Neuronal stem cell (in vitro differentiated cells): ENCODE results near the gene NCF4.

ENCODE experiments used
- DNase-seq: peaks from one replicate; pipeline ENCODE4 v3.0.0-alpha.2; 2013; ENCODE audit warnings: low spot score
- H2AFZ ChIP-seq: one replicate; pipeline ENCODE4 v1.6.1; 2013; ENCODE audit warnings: mild to moderate bottlenecking, low read length, inconsistent platforms
- H2AK5ac ChIP-seq: 2 replicates; pipeline ENCODE4 v1.6.1; 2013; ENCODE audit warnings: low read depth, mild to moderate bottlenecking, inconsistent platforms, low read length, moderate library complexity, mixed read lengths
- H2BK120ac ChIP-seq: 2 replicates; pipeline ENCODE4 v1.6.1; 2013; ENCODE audit warnings: low read depth, mild to moderate bottlenecking, inconsistent platforms, low read length, moderate library complexity, mixed read lengths
- H2BK12ac ChIP-seq: one replicate; pipeline ENCODE4 v1.6.1; 2013; ENCODE audit warnings: low read length, inconsistent platforms
- H2BK15ac ChIP-seq: 2 replicates; pipeline ENCODE4 v1.6.1; 2013; ENCODE audit warnings: mild to moderate bottlenecking, low read length, inconsistent platforms, mixed read lengths
- H2BK5ac ChIP-seq: one replicate; pipeline ENCODE4 v1.6.1; 2013; ENCODE audit warnings: inconsistent platforms, mild to moderate bottlenecking, low read length, moderate library complexity
- H3K14ac ChIP-seq: one replicate; pipeline ENCODE4 v1.6.1; 2013; ENCODE audit warnings: low read length, inconsistent platforms
- H3K18ac ChIP-seq: 2 replicates; pipeline ENCODE4 v1.6.1; 2013; ENCODE audit warnings: low read length, inconsistent platforms
- H3K23ac ChIP-seq: 2 replicates; pipeline ENCODE4 v1.6.1; 2013; ENCODE audit warnings: low read depth, mild to moderate bottlenecking, mixed read lengths, low read length, inconsistent platforms; ENCODE audit not compliant: poor library complexity
- H3K27ac ChIP-seq: replicated peaks from 3 replicates; pipeline ENCODE4 v1.5.1; 2013; ENCODE audit warnings: low read length, inconsistent platforms
- H3K27me3 ChIP-seq, 3 experiments: 2 replicates each; pipeline ENCODE4 v1.6.1; 2013; ENCODE audit warnings: low read length in 3 of 3, mild to moderate bottlenecking in 2 of 3, inconsistent platforms in 1 of 3, low read depth in 1 of 3, mixed read lengths in 1 of 3, moderate library complexity in 1 of 3; ENCODE audit not compliant: control insufficient read depth in 3 of 3, insufficient read depth in 3 of 3
- H3K36me3 ChIP-seq, 2 donors: replicated peaks in 1 of 2; 2 replicates each; pipeline ENCODE4 v1.6.1; 2013; ENCODE audit warnings: low read length in 2 of 2; ENCODE audit not compliant: control insufficient read depth in 2 of 2, insufficient read depth in 2 of 2
- H3K4ac ChIP-seq: 2 replicates; pipeline ENCODE4 v1.6.1; 2013; ENCODE audit warnings: inconsistent platforms, mild to moderate bottlenecking, low read length, moderate library complexity
- H3K4me1 ChIP-seq, 2 donors: 1 replicate in 1 of 2; 2 replicates in 1 of 2; pipeline ENCODE4 v1.6.1; 2013; ENCODE audit warnings: low read length in 2 of 2, low read depth in 1 of 2; ENCODE audit not compliant: control insufficient read depth in 2 of 2, insufficient read depth in 1 of 2
- H3K4me2 ChIP-seq: one replicate; pipeline ENCODE4 v1.6.1; 2013; ENCODE audit warnings: mild to moderate bottlenecking, low read length, inconsistent platforms; ENCODE audit not compliant: insufficient read depth, poor library complexity, severe bottlenecking
- H3K4me3 ChIP-seq, 2 donors: 2 replicates each; pipeline ENCODE4 v1.5.1; 2013; ENCODE audit warnings: low read length in 2 of 2, mild to moderate bottlenecking in 2 of 2, inconsistent platforms in 1 of 2, moderate library complexity in 1 of 2
- H3K79me1 ChIP-seq: one replicate; pipeline ENCODE4 v1.6.1; 2013; ENCODE audit warnings: low read depth, mild to moderate bottlenecking, inconsistent platforms, low read length, moderate library complexity
- H3K9ac ChIP-seq: one replicate; pipeline ENCODE4 v1.6.1; 2013; ENCODE audit warnings: mild to moderate bottlenecking, low read depth, low read length, inconsistent platforms; ENCODE audit not compliant: poor library complexity
- H3K9me3 ChIP-seq, 2 donors: replicated peaks in 1 of 2; 2 replicates each; pipeline versions ENCODE3 to v1.6.1; 2013; ENCODE audit warnings: low read length in 2 of 2, mild to moderate bottlenecking in 2 of 2, inconsistent platforms in 1 of 2, low read depth in 1 of 2, mixed read lengths in 1 of 2, moderate library complexity in 1 of 2; ENCODE audit not compliant: control insufficient read depth in 2 of 2, insufficient read depth in 1 of 2
- H4K8ac ChIP-seq: one replicate; pipeline ENCODE4 v1.6.1; 2013; ENCODE audit warnings: low read depth, mild to moderate bottlenecking, inconsistent platforms, low read length, moderate library complexity
- H4K91ac ChIP-seq: one replicate; pipeline ENCODE4 v1.6.1; 2013; ENCODE audit warnings: low read length, low read depth, mild to moderate bottlenecking, inconsistent platforms; ENCODE audit not compliant: poor library complexity
- WGBS, 2 donors: extraction: QIAGEN DNeasy Blood & Tissue Kit; methylation state at CpG; one replicate each; pipeline ENCODE4 v1.1.7; 2013; ENCODE audit warnings: missing lambda C conversion rate in 2 of 2, mixed read lengths in 1 of 2; ENCODE audit not compliant: insufficient read length in 2 of 2, insufficient replicate concordance in 1 of 2; ENCODE audit errors: extremely low coverage in 2 of 2; 5-methylcytosine and 5-hydroxymethylcytosine counted together

Gene NCF4

GRCh38 chr22:36856121-36856791 is 4.5 kb upstream of the NCF4 start:
- no peak overlapping the region for H2AK5ac ChIP-seq
- no peak overlapping the region for H3K23ac ChIP-seq
- H3K18ac ChIP-seq: no peak overlapping the region
- no peaks in the 10 kb centered on the region for H3K36me3 ChIP-seq
- peak; percentile 89 for DNase-seq
- H3K4me2 ChIP-seq: no peak overlapping the region
- peaks cover 2 to 6% of the 10 kb centered on the region in 2 donors for H3K9me3 ChIP-seq
- H3K27me3 ChIP-seq: peaks cover 0 to 42% (median 25%) of the 10 kb centered on the region in 3 experiments
- H3K27ac ChIP-seq: no peak overlapping the region
- no peak overlapping the region for H3K9ac ChIP-seq
- H2BK12ac ChIP-seq: no peak overlapping the region
- no peak overlapping the region for H2BK15ac ChIP-seq
- peak overlapping the region; percentile 79 for H2AFZ ChIP-seq
- H3K4me1 ChIP-seq: peaks cover 0 to 8% of the 10 kb centered on the region in 2 donors
- no peak overlapping the region for H3K4me3 ChIP-seq
- no peaks in the 10 kb centered on the region for H3K79me1 ChIP-seq
- no peak overlapping the region for H4K91ac ChIP-seq
- no CpG with 5 or more reads among the region's 30 CpGs for WGBS, 2 donors
- H2BK120ac ChIP-seq: no peak overlapping the region
- no peak overlapping the region for H3K4ac ChIP-seq
- H4K8ac ChIP-seq: no peak overlapping the region
- no peak overlapping the region for H2BK5ac ChIP-seq
- H3K14ac ChIP-seq: no peak overlapping the region

GRCh38 chr22:36856792-36857135 is 4.0 kb upstream of the NCF4 start:
- H3K4me3 ChIP-seq: no peak overlapping the region
- peaks cover 2 to 6% of the 10 kb centered on the region in 2 donors for H3K9me3 ChIP-seq
- no peak overlapping the region for H3K27ac ChIP-seq
- peaks cover 0 to 42% (median 25%) of the 10 kb centered on the region in 3 experiments for H3K27me3 ChIP-seq
- H3K9ac ChIP-seq: no peak overlapping the region
- DNase-seq: no peak
- no peak overlapping the region for H3K18ac ChIP-seq
- no peak overlapping the region for H2BK15ac ChIP-seq
- H3K23ac ChIP-seq: no peak overlapping the region
- no peak overlapping the region for H2AK5ac ChIP-seq
- H4K8ac ChIP-seq: no peak overlapping the region
- H2BK12ac ChIP-seq: no peak overlapping the region
- no CpG with 5 or more reads among the region's 8 CpGs for WGBS, 2 donors
- H3K14ac ChIP-seq: no peak overlapping the region
- H2AFZ ChIP-seq: peak overlapping the region; percentile 25
- H4K91ac ChIP-seq: no peak overlapping the region
- no peak overlapping the region for H3K4ac ChIP-seq
- H2BK120ac ChIP-seq: no peak overlapping the region
- peaks cover 0 to 3% of the 10 kb centered on the region in 2 donors for H3K4me1 ChIP-seq
- H2BK5ac ChIP-seq: no peak overlapping the region
- H3K4me2 ChIP-seq: no peak overlapping the region
- H3K36me3 ChIP-seq: no peaks in the 10 kb centered on the region
- H3K79me1 ChIP-seq: no peaks in the 10 kb centered on the region

- no peak overlapping the region for H2BK15ac ChIP-seq
- no peaks in the 10 kb centered on the region for H3K36me3 ChIP-seq
- H3K9ac ChIP-seq: no peak overlapping the region
- no peak overlapping the region for H2BK12ac ChIP-seq
- H2BK120ac ChIP-seq: no peak overlapping the region
- no peak overlapping the region for H3K4me2 ChIP-seq
- no peak overlapping the region for H3K27ac ChIP-seq
- no CpG with 5 or more reads among the region's 9 CpGs for WGBS, 2 donors
- H4K91ac ChIP-seq: no peak overlapping the region
- H3K23ac ChIP-seq: no peak overlapping the region
- H3K14ac ChIP-seq: no peak overlapping the region
- H3K79me1 ChIP-seq: no peaks in the 10 kb centered on the region
- peaks cover 0 to 2% of the 10 kb centered on the region in 2 donors for H3K4me1 ChIP-seq
- no peak overlapping the region for H3K4ac ChIP-seq
- peaks cover 0 to 2% of the 10 kb centered on the region in 2 donors for H3K9me3 ChIP-seq
- no peak overlapping the region for H4K8ac ChIP-seq
- H3K4me3 ChIP-seq: no peak overlapping the region
- H2AFZ ChIP-seq: no peak overlapping the region
- H2AK5ac ChIP-seq: no peak overlapping the region
- DNase-seq: no peak
- H2BK5ac ChIP-seq: no peak overlapping the region
- H3K27me3 ChIP-seq: peaks cover 0 to 47% (median 25%) of the 10 kb centered on the region in 3 experiments
- no peak overlapping the region for H3K18ac ChIP-seq
Observed at GRCh38 chr22:36858156-36858555, 2.6 kb upstream of the NCF4 start.

- H3K23ac ChIP-seq: no peak overlapping the region
- no peak overlapping the region for H2BK15ac ChIP-seq
- no CpG with 5 or more reads among the region's 2 CpGs for WGBS, 2 donors
- no peak overlapping the region for H3K18ac ChIP-seq
- no peak for DNase-seq
- H2BK12ac ChIP-seq: no peak overlapping the region
- no peak overlapping the region for H2BK5ac ChIP-seq
- no peak overlapping the region for H3K9ac ChIP-seq
- no peak overlapping the region for H3K4me2 ChIP-seq
- no peak overlapping the region for H3K27ac ChIP-seq
- no peak overlapping the region for H2AK5ac ChIP-seq
- no peak overlapping the region for H3K14ac ChIP-seq
- no peak overlapping the region for H2BK120ac ChIP-seq
- peaks cover 0 to 47% (median 25%) of the 10 kb centered on the region in 3 experiments for H3K27me3 ChIP-seq
- H3K79me1 ChIP-seq: no peaks in the 10 kb centered on the region
- H3K36me3 ChIP-seq: no peaks in the 10 kb centered on the region
- no peak overlapping the region for H4K91ac ChIP-seq
- H4K8ac ChIP-seq: no peak overlapping the region
- H3K4me1 ChIP-seq: peaks cover 0 to 2% of the 10 kb centered on the region in 2 donors
- H3K4me3 ChIP-seq: no peak overlapping the region
- H3K4ac ChIP-seq: no peak overlapping the region
- H3K9me3 ChIP-seq: peaks cover 0 to 2% of the 10 kb centered on the region in 2 donors
- H2AFZ ChIP-seq: no peak overlapping the region
Observed at GRCh38 chr22:36858966-36859365, 1.8 kb upstream of the NCF4 start.
